HepG2 (cell line): ENCODE data around the gene KANTR. TPM values are rescaled to one million over a fixed set of nuclear protein-coding genes. Genes with fewer than 3 reads are reported as not detected.

Experiments used
- E2F2 ChIP-seq: sonication (generic); formaldehyde crosslinking; IDR thresholded peaks from 2 replicates; pipeline ENCODE4 v1.4.0; 2020; ENCODE audit warnings: missing genetic modification reagents, borderline replicate concordance
- ELK4 ChIP-seq: sonication (generic); formaldehyde crosslinking; IDR thresholded peaks from 2 replicates; pipeline ENCODE4 v1.9.0; 2021; ENCODE audit warnings: missing genetic modification reagents, borderline replicate concordance
- GTF2F1 ChIP-seq: fragments of 150-350 bp; IDR thresholded peaks from 2 replicates; pipeline ENCODE4 v1.6.1; 2014; ENCODE audit warnings: low read length
- HBP1 ChIP-seq: IDR thresholded peaks from 2 replicates; pipeline ENCODE4 v1.6.1; 2016; ENCODE audit warnings: low read depth, control low read depth
- HDAC2 ChIP-seq: sonication (generic); formaldehyde crosslinking; IDR thresholded peaks from 2 replicates; pipeline ENCODE4 v1.4.0; 2020; ENCODE audit warnings: missing genetic modification reagents
- HNRNPUL1 ChIP-seq: fragments of 200-400 bp; formaldehyde crosslinking; IDR thresholded peaks from 2 replicates; pipeline ENCODE4 v1.6.1; 2017; ENCODE audit warnings: low read depth, mild to moderate bottlenecking, low read length, moderate library complexity
- SP5 ChIP-seq: IDR thresholded peaks from 2 replicates; pipeline ENCODE4 v1.6.1; 2016; ENCODE audit warnings: low read depth, borderline replicate concordance
- SRSF9 ChIP-seq: fragments of 200-400 bp; formaldehyde crosslinking; IDR thresholded peaks from 2 replicates; pipeline ENCODE4 v1.6.1; 2018; ENCODE audit warnings: borderline replicate concordance, mild to moderate bottlenecking, low read depth, low read length; ENCODE audit not compliant: insufficient read depth, poor library complexity, severe bottlenecking
- STAT6 ChIP-seq: sonication (generic); formaldehyde crosslinking; IDR thresholded peaks from 2 replicates; pipeline ENCODE4 v1.4.0; 2020; ENCODE audit warnings: missing genetic modification reagents, mild to moderate bottlenecking, borderline replicate concordance
- ZHX2 ChIP-seq, 2 experiments: sonication (generic) in 1 of 2; formaldehyde crosslinking in 1 of 2; IDR thresholded peaks; 2 replicates each; pipeline versions ENCODE4 v1.6.1 to v1.9.0; 2014 to 2022; ENCODE audit warnings: antibody characterized with exemption in 1 of 2, borderline replicate concordance in 1 of 2, inconsistent platforms in 1 of 2, low read depth in 1 of 2, missing genetic modification reagents in 1 of 2
- ZNF3 ChIP-seq: IDR thresholded peaks from 2 replicates; pipeline ENCODE4 v1.7.0; 2017; ENCODE audit warnings: inconsistent platforms
- ZNF652 ChIP-seq: IDR thresholded peaks from 2 replicates; pipeline ENCODE4 v1.6.1; 2016; ENCODE audit warnings: low read depth, borderline replicate concordance
- ZSCAN20 ChIP-seq: sonication (generic); formaldehyde crosslinking; IDR thresholded peaks from 2 replicates; pipeline ENCODE4 v1.4.0; 2020; ENCODE audit warnings: missing genetic modification reagents, mild to moderate bottlenecking, borderline replicate concordance
- ZSCAN31 ChIP-seq: sonication (generic); formaldehyde crosslinking; IDR thresholded peaks from 2 replicates; pipeline ENCODE4 v1.5.0; 2020; ENCODE audit warnings: low read depth, mild to moderate bottlenecking, missing genetic modification reagents
- ZZZ3 ChIP-seq: sonication (generic); formaldehyde crosslinking; IDR thresholded peaks from 2 replicates; pipeline ENCODE4 v1.4.0; 2020; ENCODE audit warnings: missing genetic modification reagents, mild to moderate bottlenecking, borderline replicate concordance
- polyA plus RNA-seq, 8 experiments: library from polyadenylated mRNA; depleted of rRNA in 3 of 8; stranded (reverse) in 7 of 8; unstranded in 1 of 8; fragments of >200 nt; fragmentation: Illumina TruSeq in 4 of 8; extraction: Trizol in 4 of 8; gene quantifications; 2 replicates each; pipeline versions ENCODE4 v1.2.1 to v1.2.3, GENCODE V29; 2011 to 2016; ENCODE audit warnings: low read depth in 4 of 8, missing spikeins in 1 of 8, mixed read lengths in 1 of 8; ENCODE audit not compliant: insufficient read depth in 1 of 8
- total RNA-seq, 5 experiments: library from RNA; depleted of rRNA; stranded (reverse); fragments of >200 nt; fragmentation: Illumina TruSeq; extraction: Trizol; gene quantifications; 2 replicates each; pipeline ENCODE4 v1.2.3, GENCODE V29; 2016; ENCODE audit warnings: low read depth in 1 of 5

The KANTR gene
- total and polyA plus RNA-seq, 2 of the 13 experiments (the other 11 are each of a cell fraction or from before 2014, with no cell fraction given), result 4.4 to 9.0 TPM

- TF ChIP-seq ZHX2 (IDR thresholded peaks at IDR 0.05; ENCODE audit: low read depth) (no peak), ZHX2 (CRISPR knock-in tag; IDR thresholded peaks at IDR 0.05; ENCODE audit: borderline replicate concordance) (no peak), ZZZ3 (no peak), ELK4 (CRISPR knock-in tag) (no peak), HBP1 (CRISPR knock-in tag) (no peak), HDAC2 (no peak), E2F2 (no peak), ZSCAN20 (no peak), HNRNPUL1 (no peak), SRSF9 (no peak), ZNF3 (CRISPR knock-in tag) (no peak), GTF2F1 (no peak), ZNF652 (CRISPR knock-in tag) (no peak), STAT6 (CRISPR knock-in tag) (0 out of 2 replicates have a peak, but pooled peaks have one; percentile 33), ZSCAN31 (CRISPR knock-in tag) (no peak), SP5 (0 out of 2 replicates have a peak, but pooled peaks have one; percentile 20)
These were observed 11.8 kb upstream of the KANTR start, which contains the start of gene TSPYL2 (continued) for GRCh38 chrX:53081925-53082772.
